ENCODE results near the gene DCTPP1.

The DCTPP1 gene

DNA sequence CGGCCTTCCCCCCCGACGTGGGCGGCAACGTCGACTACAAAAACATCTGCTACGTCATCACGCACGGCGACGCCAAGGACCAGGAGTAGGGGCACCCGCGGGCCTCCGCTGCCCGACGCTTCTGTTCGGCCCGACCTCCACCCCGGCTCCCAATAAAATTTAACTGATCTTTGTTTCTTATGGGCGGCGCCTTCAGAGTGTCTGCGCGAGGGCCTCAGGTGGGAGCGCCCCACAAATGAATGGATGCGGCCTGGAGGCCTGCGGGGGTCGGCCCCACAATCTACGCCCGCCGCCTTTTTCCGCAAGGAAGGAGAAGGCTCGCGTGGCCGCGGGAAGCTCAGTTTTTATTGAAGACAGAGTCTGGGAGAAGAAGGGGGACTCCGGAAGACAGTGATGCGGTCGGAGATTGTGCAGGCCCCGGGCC, 52.0 kb downstream of the DCTPP1 start (continued):
- TF ChIP-seq, protein P1, sequence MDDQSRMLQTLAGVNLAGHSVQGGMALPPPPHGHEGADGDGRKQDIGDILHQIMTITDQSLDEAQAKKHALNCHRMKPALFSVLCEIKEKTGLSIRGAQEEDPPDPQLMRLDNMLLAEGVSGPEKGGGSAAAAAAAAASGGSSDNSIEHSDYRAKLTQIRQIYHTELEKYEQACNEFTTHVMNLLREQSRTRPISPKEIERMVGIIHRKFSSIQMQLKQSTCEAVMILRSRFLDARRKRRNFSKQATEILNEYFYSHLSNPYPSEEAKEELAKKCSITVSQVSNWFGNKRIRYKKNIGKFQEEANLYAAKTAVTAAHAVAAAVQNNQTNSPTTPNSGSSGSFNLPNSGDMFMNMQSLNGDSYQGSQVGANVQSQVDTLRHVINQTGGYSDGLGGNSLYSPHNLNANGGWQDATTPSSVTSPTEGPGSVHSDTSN (CRISPR knock-in tag; IDR thresholded peaks at IDR 0.05), result peak; percentile 66; the same call in 1 of the 2 replicates
- TF ChIP-seq, protein P2, sequence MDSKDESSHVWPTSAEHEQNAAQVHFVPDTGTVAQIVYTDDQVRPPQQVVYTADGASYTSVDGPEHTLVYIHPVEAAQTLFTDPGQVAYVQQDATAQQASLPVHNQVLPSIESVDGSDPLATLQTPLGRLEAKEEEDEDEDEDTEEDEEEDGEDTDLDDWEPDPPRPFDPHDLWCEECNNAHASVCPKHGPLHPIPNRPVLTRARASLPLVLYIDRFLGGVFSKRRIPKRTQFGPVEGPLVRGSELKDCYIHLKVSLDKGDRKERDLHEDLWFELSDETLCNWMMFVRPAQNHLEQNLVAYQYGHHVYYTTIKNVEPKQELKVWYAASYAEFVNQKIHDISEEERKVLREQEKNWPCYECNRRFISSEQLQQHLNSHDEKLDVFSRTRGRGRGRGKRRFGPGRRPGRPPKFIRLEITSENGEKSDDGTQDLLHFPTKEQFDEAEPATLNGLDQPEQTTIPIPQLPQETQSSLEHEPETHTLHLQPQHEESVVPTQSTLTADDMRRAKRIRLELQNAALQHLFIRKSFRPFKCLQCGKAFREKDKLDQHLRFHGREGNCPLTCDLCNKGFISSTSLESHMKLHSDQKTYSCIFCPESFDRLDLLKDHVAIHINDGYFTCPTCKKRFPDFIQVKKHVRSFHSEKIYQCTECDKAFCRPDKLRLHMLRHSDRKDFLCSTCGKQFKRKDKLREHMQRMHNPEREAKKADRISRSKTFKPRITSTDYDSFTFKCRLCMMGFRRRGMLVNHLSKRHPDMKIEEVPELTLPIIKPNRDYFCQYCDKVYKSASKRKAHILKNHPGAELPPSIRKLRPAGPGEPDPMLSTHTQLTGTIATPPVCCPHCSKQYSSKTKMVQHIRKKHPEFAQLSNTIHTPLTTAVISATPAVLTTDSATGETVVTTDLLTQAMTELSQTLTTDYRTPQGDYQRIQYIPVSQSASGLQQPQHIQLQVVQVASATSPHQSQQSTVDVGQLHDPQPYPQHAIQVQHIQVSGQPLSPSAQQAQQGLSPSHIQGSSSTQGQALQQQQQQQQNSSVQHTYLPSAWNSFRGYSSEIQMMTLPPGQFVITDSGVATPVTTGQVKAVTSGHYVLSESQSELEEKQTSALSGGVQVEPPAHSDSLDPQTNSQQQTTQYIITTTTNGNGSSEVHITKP (tag by site-specific recombination; IDR thresholded peaks at IDR 0.05), result peak; percentile 95
- TF ChIP-seq MZF1 (tag by site-specific recombination; IDR thresholded peaks at IDR 0.05; ENCODE audit: borderline replicate concordance), result peak; percentile 66
- 0 out of 2 replicates have a peak, but pooled peaks have one; percentile 0 for TF ChIP-seq ZNF394 (tag by site-specific recombination; IDR thresholded peaks at IDR 0.05; ENCODE audit: borderline replicate concordance)
- peak; percentile 18; the same call in 1 of the 2 replicates for TF ChIP-seq ZNF610 (tag by site-specific recombination; IDR thresholded peaks at IDR 0.05; ENCODE audit: borderline replicate concordance)
- TF ChIP-seq, protein P3, sequence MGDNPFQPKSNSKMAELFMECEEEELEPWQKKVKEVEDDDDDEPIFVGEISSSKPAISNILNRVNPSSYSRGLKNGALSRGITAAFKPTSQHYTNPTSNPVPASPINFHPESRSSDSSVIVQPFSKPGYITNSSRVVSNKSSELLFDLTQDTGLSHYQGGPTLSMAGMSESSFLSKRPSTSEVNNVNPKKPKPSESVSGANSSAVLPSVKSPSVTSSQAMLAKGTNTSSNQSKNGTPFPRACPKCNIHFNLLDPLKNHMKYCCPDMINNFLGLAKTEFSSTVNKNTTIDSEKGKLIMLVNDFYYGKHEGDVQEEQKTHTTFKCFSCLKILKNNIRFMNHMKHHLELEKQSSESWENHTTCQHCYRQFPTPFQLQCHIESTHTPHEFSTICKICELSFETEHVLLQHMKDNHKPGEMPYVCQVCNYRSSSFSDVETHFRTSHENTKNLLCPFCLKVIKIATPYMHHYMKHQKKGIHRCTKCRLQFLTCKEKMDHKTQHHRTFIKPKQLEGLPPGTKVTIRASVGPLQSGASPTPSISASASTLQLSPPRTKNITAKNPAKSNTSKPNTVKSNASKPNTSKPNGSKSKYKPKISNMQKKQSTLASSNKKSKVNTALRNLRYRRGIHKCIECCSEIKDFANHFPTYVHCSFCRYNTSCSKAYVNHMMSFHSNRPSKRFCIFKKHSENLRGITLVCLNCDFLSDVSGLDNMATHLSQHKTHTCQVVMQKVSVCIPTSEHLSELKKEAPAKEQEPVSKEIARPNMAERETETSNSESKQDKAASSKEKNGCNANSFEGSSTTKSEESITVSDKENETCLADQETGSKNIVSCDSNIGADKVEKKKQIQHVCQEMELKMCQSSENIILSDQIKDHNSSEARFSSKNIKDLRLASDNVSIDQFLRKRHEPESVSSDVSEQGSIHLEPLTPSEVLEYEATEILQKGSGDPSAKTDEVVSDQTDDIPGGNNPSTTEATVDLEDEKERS (tag by site-specific recombination; IDR thresholded peaks at IDR 0.05), result no peak
- no peak for TF ChIP-seq ZNF223 (tag by site-specific recombination; IDR thresholded peaks at IDR 0.05)
- TF ChIP-seq ZNF585B (tag by site-specific recombination; IDR thresholded peaks at IDR 0.05), result no peak
- peak; percentile 50; the same call in 1 of the 2 replicates for TF ChIP-seq ZNF391 (tag by site-specific recombination; IDR thresholded peaks at IDR 0.05; ENCODE audit: borderline replicate concordance, low read depth)
- no peak for TF ChIP-seq ZSCAN16 (tag by site-specific recombination; IDR thresholded peaks at IDR 0.05)
- TF ChIP-seq ZNF366 (tag by site-specific recombination; conservative IDR thresholded peaks at IDR 0.05), result peak; percentile 79
- TF ChIP-seq ZNF707 (tag by site-specific recombination; IDR thresholded peaks at IDR 0.05), result peak; percentile 96
- TF ChIP-seq, protein P4, sequence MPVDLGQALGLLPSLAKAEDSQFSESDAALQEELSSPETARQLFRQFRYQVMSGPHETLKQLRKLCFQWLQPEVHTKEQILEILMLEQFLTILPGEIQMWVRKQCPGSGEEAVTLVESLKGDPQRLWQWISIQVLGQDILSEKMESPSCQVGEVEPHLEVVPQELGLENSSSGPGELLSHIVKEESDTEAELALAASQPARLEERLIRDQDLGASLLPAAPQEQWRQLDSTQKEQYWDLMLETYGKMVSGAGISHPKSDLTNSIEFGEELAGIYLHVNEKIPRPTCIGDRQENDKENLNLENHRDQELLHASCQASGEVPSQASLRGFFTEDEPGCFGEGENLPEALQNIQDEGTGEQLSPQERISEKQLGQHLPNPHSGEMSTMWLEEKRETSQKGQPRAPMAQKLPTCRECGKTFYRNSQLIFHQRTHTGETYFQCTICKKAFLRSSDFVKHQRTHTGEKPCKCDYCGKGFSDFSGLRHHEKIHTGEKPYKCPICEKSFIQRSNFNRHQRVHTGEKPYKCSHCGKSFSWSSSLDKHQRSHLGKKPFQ (tag by site-specific recombination; IDR thresholded peaks at IDR 0.05), result 0 out of 2 replicates have a peak, but pooled peaks have one; percentile 24
- TF ChIP-seq ZSCAN23 (tag by site-specific recombination; IDR thresholded peaks at IDR 0.05), result peak; percentile 38; the same call in 1 of the 2 replicates
- TF ChIP-seq ZXDB (tag by site-specific recombination; IDR thresholded peaks at IDR 0.05), result peak; percentile 90
- TF ChIP-seq ZNF324 (tag by site-specific recombination; IDR thresholded peaks at IDR 0.05), result peak; percentile 73; the same call in 1 of the 2 replicates
- peak; percentile 10; the same call in 1 of the 2 replicates for TF ChIP-seq ZNF843 (tag by site-specific recombination; IDR thresholded peaks at IDR 0.05)
- TF ChIP-seq IKZF3 (tag by site-specific recombination; IDR thresholded peaks at IDR 0.05), result peak; percentile 39; the same call in 1 of the 2 replicates
- TF ChIP-seq ZBTB21 (tag by site-specific recombination; IDR thresholded peaks at IDR 0.05), result peak; percentile 65
- TF ChIP-seq REPIN1 (tag by site-specific recombination; IDR thresholded peaks at IDR 0.05; ENCODE audit: low read depth), result no peak; the same call in 1 of the 2 replicates
- TF ChIP-seq ZNF2 (tag by site-specific recombination; IDR thresholded peaks at IDR 0.05), result peak; percentile 30
- peak; percentile 76 for TF ChIP-seq ZNF341 (tag by site-specific recombination; IDR thresholded peaks at IDR 0.05; ENCODE audit: low read depth)
- TF ChIP-seq, protein P5, sequence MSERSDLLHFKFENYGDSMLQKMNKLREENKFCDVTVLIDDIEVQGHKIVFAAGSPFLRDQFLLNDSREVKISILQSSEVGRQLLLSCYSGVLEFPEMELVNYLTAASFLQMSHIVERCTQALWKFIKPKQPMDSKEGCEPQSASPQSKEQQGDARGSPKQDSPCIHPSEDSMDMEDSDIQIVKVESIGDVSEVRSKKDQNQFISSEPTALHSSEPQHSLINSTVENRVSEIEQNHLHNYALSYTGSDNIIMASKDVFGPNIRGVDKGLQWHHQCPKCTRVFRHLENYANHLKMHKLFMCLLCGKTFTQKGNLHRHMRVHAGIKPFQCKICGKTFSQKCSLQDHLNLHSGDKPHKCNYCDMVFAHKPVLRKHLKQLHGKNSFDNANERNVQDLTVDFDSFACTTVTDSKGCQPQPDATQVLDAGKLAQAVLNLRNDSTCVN (tag by site-specific recombination; optimal IDR thresholded peaks at IDR 0.05), result peak; percentile 59
- TF ChIP-seq, protein P6, sequence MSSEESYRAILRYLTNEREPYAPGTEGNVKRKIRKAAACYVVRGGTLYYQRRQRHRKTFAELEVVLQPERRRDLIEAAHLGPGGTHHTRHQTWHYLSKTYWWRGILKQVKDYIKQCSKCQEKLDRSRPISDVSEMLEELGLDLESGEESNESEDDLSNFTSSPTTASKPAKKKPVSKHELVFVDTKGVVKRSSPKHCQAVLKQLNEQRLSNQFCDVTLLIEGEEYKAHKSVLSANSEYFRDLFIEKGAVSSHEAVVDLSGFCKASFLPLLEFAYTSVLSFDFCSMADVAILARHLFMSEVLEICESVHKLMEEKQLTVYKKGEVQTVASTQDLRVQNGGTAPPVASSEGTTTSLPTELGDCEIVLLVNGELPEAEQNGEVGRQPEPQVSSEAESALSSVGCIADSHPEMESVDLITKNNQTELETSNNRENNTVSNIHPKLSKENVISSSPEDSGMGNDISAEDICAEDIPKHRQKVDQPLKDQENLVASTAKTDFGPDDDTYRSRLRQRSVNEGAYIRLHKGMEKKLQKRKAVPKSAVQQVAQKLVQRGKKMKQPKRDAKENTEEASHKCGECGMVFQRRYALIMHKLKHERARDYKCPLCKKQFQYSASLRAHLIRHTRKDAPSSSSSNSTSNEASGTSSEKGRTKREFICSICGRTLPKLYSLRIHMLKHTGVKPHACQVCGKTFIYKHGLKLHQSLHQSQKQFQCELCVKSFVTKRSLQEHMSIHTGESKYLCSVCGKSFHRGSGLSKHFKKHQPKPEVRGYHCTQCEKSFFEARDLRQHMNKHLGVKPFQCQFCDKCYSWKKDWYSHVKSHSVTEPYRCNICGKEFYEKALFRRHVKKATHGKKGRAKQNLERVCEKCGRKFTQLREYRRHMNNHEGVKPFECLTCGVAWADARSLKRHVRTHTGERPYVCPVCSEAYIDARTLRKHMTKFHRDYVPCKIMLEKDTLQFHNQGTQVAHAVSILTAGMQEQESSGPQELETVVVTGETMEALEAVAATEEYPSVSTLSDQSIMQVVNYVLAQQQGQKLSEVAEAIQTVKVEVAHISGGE (tag by site-specific recombination; conservative IDR thresholded peaks at IDR 0.05; ENCODE audit: low read depth), result 0 out of 2 replicates have a peak, but pooled peaks have one; percentile 24
